LNCaP clone FGC (cell line): ENCODE measurements around the gene ZNF189.

Source experiments
- DNase-seq: peaks from one replicate; pipeline ENCODE4 v3.0.0-alpha.2; 2011; ENCODE audit warnings: low read depth
- H3K4me3 ChIP-seq: 2 replicates; pipeline ENCODE4 v1.5.1; 2011; ENCODE audit warnings: mild to moderate bottlenecking, low read depth, low read length, control low read depth
- TF ChIP-seq, protein P1 (sequence below): IDR thresholded peaks from 2 replicates; pipeline ENCODE4 v1.5.1; 2012; ENCODE audit warnings: mild to moderate bottlenecking; ENCODE audit not compliant: control insufficient read depth, insufficient read depth; ENCODE audit errors: extremely low read depth

The ZNF189 gene

GRCh38 chr9:101428909-101429308 lies 30.3 kb downstream of the ZNF189 start:
- TF ChIP-seq, protein P1, sequence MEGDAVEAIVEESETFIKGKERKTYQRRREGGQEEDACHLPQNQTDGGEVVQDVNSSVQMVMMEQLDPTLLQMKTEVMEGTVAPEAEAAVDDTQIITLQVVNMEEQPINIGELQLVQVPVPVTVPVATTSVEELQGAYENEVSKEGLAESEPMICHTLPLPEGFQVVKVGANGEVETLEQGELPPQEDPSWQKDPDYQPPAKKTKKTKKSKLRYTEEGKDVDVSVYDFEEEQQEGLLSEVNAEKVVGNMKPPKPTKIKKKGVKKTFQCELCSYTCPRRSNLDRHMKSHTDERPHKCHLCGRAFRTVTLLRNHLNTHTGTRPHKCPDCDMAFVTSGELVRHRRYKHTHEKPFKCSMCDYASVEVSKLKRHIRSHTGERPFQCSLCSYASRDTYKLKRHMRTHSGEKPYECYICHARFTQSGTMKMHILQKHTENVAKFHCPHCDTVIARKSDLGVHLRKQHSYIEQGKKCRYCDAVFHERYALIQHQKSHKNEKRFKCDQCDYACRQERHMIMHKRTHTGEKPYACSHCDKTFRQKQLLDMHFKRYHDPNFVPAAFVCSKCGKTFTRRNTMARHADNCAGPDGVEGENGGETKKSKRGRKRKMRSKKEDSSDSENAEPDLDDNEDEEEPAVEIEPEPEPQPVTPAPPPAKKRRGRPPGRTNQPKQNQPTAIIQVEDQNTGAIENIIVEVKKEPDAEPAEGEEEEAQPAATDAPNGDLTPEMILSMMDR, result no peak
- no peak overlapping the region for H3K4me3 ChIP-seq

GRCh38 chr9:101429736-101430135 lies 31.1 kb downstream of the ZNF189 start:
- TF ChIP-seq, protein P1, result no peak
- DNase-seq, result no peak
- no peak overlapping the region for H3K4me3 ChIP-seq

More at GRCh38 chr9:101428909-101429308, 30.3 kb downstream of the ZNF189 start:
- DNase-seq, result no peak

- DNase-seq, result no peak
- TF ChIP-seq, protein P1, result no peak
- no peak overlapping the region for H3K4me3 ChIP-seq
Observed at GRCh38 chr9:101432171-101432570, 33.5 kb downstream of the ZNF189 start.

DNA sequence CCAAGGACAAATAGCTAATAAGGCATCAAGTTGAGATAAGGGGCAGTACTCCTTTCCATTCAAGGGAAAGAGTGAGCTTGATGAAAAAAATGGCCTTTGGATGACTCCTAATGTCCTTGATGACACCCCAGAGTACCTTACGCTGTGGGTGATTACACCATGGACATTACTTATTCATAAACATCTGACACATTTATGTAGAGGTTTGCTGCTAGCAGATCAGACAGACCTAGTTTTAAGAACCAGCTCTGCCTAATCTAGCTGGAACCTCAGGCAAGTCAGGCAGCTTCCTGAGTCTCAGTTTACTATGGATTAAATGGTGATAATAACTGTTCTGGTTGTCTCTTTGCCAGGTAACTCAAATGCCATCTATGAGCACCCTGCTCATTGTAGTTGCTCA lies 34.1 kb downstream of the ZNF189 start:
- DNase-seq, result no peak
- H3K4me3 ChIP-seq, result no peak overlapping the region
- TF ChIP-seq, protein P1, result no peak

DNA sequence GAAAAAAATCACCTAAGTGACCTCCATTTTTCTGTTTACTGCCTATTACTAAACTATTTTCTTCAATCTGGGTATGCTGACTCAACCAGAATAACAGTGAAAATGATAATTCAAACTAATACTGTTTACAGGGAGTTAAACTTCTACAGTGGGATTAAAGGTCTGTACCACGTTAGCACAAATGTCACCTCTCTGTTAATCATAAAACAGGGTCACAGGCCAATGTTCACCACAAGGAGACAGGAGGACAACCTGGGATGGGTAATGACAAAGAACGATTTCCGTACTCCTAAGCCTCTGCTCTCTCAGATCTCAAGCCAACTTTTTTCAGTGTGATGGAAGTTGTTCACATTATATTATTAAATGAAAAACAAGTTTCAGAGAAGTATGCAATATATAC lies 34.6 kb downstream of the ZNF189 start:
- H3K4me3 ChIP-seq, result no peak overlapping the region
- TF ChIP-seq, protein P1, result no peak
- no peak for DNase-seq

- no peak for DNase-seq
- TF ChIP-seq, protein P1, result no peak
- no peak overlapping the region for H3K4me3 ChIP-seq
Observed at GRCh38 chr9:101434998-101435397, 36.3 kb downstream of the ZNF189 start.

GRCh38 chr9:101435601-101436079 lies 37.0 kb downstream of the ZNF189 start, which contains the start of gene ALDOB:
ALDOB (minus strand) TSS chr9:101435774; CDS start chr9:101430887, 4,887 bp downstream.
- TF ChIP-seq, protein P1, result no peak
- DNase-seq, result no peak
- H3K4me3 ChIP-seq, result no peak within 1 kb of the TSS
